GM20000 (cell line): Measurements from ENCODE around the gene ADGRB3.

Experiments
- DNase-seq: peaks from one replicate; pipeline ENCODE4 v3.0.0; 2012; ENCODE audit warnings: low spot score
- TF ChIP-seq, protein P1 (sequence below): IDR thresholded peaks from 2 replicates; pipeline ENCODE4 v1.5.1; 2012; ENCODE audit warnings: mild to moderate bottlenecking, control low read depth; ENCODE audit errors: extremely low read depth, missing control alignments

ADGRB3 gene

GRCh38 chr6:69340196-69340595 lies 705.1 kb downstream of the ADGRB3 start:
- DNase-seq: no peak
- TF ChIP-seq, protein P1, sequence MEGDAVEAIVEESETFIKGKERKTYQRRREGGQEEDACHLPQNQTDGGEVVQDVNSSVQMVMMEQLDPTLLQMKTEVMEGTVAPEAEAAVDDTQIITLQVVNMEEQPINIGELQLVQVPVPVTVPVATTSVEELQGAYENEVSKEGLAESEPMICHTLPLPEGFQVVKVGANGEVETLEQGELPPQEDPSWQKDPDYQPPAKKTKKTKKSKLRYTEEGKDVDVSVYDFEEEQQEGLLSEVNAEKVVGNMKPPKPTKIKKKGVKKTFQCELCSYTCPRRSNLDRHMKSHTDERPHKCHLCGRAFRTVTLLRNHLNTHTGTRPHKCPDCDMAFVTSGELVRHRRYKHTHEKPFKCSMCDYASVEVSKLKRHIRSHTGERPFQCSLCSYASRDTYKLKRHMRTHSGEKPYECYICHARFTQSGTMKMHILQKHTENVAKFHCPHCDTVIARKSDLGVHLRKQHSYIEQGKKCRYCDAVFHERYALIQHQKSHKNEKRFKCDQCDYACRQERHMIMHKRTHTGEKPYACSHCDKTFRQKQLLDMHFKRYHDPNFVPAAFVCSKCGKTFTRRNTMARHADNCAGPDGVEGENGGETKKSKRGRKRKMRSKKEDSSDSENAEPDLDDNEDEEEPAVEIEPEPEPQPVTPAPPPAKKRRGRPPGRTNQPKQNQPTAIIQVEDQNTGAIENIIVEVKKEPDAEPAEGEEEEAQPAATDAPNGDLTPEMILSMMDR: no peak

- TF ChIP-seq, protein P1: no peak
These were observed 708.8 kb downstream of the ADGRB3 start for GRCh38 chr6:69343851-69344250.

GRCh38 chr6:69349771-69350170 lies 714.7 kb downstream of the ADGRB3 start:
- TF ChIP-seq, protein P1: no peak
- no peak for DNase-seq

More at GRCh38 chr6:69343851-69344250, 708.8 kb downstream of the ADGRB3 start:
- DNase-seq: no peak

- TF ChIP-seq, protein P1: no peak
- no peak for DNase-seq
These were observed 727.1 kb downstream of the ADGRB3 start for GRCh38 chr6:69362209-69362608.

- DNase-seq: no peak
- TF ChIP-seq, protein P1: no peak
These were observed 731.7 kb downstream of the ADGRB3 start for GRCh38 chr6:69366831-69367230.

DNA sequence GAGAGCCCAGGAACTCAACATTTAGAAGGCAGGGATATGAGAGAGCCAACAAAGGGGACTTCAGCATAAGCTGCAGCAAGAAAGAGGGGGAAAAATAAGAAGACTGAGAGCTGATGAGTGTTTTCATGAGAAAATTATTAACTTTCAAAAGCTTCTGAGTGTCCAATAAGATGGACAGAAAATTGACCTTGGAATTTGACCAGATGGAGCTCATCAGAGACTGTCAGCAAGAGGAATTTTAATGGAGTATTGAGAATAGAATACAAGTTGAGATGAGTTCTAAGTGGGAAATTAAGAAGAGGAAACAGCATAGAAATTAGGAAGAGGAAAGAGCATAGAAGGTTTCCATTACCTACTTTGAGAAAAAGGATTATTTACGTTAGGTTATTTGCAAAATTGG lies 733.5 kb downstream of the ADGRB3 start:
- TF ChIP-seq, protein P1: no peak
- no peak for DNase-seq

GRCh38 chr6:69370763-69371162 lies 735.7 kb downstream of the ADGRB3 start:
- no peak for DNase-seq
- TF ChIP-seq, protein P1: no peak
